HCT116 (cell line): ENCODE results near the gene FAM20B.

Experiments
- ATF3 ChIP-seq: IDR thresholded peaks from 2 replicates; pipeline ENCODE4 v1.6.1; 2012
- CBX3 ChIP-seq: IDR thresholded peaks from 2 replicates; pipeline ENCODE4 v1.6.1; 2012; ENCODE audit warnings: low read depth
- CTCF ChIP-seq, 3 experiments: fragments of 200-600 bp in 1 of 3; sonication (generic) in 1 of 3; IDR thresholded peaks in 2 of 3; conservative IDR thresholded peaks in 1 of 3; 2 replicates each; pipeline ENCODE4 v1.5.1; 2012 to 2017; ENCODE audit warnings: low read depth in 2 of 3, low read length in 2 of 3, antibody characterized with exemption in 1 of 3, borderline replicate concordance in 1 of 3, control low read depth in 1 of 3, mild to moderate bottlenecking in 1 of 3, mixed read lengths in 1 of 3, mixed run types in 1 of 3, moderate library complexity in 1 of 3; ENCODE audit not compliant: insufficient read depth in 1 of 3
- EGR1 ChIP-seq: IDR thresholded peaks from 2 replicates; pipeline ENCODE4 v1.6.1; 2012; ENCODE audit warnings: low read depth
- EZH2 ChIP-seq: fragments of 200-600 bp; sonication (generic); IDR thresholded peaks from 2 replicates; pipeline ENCODE4 v1.6.1; 2017; ENCODE audit warnings: antibody characterized with exemption, mixed run types
- EZH2phosphoT487 ChIP-seq: fragments of 200-600 bp; IDR thresholded peaks from 2 replicates; pipeline ENCODE4 v1.6.1; 2018; ENCODE audit warnings: antibody characterized with exemption, borderline replicate concordance
- JUND ChIP-seq: IDR thresholded peaks from 2 replicates; pipeline ENCODE4 v1.6.1; 2012
- POLR2A ChIP-seq: IDR thresholded peaks from 2 replicates; pipeline ENCODE4 v1.7.0; 2011; ENCODE audit warnings: borderline replicate concordance; ENCODE audit not compliant: insufficient read depth, insufficient read length; ENCODE audit errors: extremely low read depth
- POLR2AphosphoS5 ChIP-seq: IDR thresholded peaks from 2 replicates; pipeline ENCODE4 v1.6.1; 2011; ENCODE audit warnings: mild to moderate bottlenecking, low read depth, low read length, moderate library complexity
- RAD21 ChIP-seq: IDR thresholded peaks from 2 replicates; pipeline ENCODE4 v1.6.1; 2012; ENCODE audit warnings: low read depth, mild to moderate bottlenecking
- REST ChIP-seq: IDR thresholded peaks from 2 replicates; pipeline ENCODE4 v1.6.1; 2012; ENCODE audit warnings: low read depth
- ZNF274 ChIP-seq: fragments of 200-500 bp; sonication (Bioruptor generic); IDR thresholded peaks from 2 replicates; pipeline ENCODE4 v1.6.1; 2014; ENCODE audit warnings: mild to moderate bottlenecking, low read depth, low read length, inconsistent platforms
- TF ChIP-seq, protein P1 (sequence below): IDR thresholded peaks from 2 replicates; pipeline ENCODE4 v1.6.1; 2012

- TF ChIP-seq CTCF (IDR thresholded peaks at IDR 0.05 in 2 of 3, conservative IDR thresholded peaks at IDR 0.05 in 1 of 3; ENCODE audit: borderline replicate concordance in 1 of 3, insufficient read depth in 1 of 3, low read depth in 2 of 3, low read length in 2 of 3) = no peak
- TF ChIP-seq POLR2A = no peak
- no peak for TF ChIP-seq POLR2AphosphoS5
- TF ChIP-seq REST = no peak
- no peak for TF ChIP-seq EZH2
- no peak for TF ChIP-seq ATF3
- TF ChIP-seq RAD21 = no peak
- no peak for TF ChIP-seq EGR1
- TF ChIP-seq, protein P1, sequence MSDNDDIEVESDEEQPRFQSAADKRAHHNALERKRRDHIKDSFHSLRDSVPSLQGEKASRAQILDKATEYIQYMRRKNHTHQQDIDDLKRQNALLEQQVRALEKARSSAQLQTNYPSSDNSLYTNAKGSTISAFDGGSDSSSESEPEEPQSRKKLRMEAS = no peak
- TF ChIP-seq CBX3 = no peak
- TF ChIP-seq JUND = no peak
- TF ChIP-seq EZH2phosphoT487 = no peak
- no peak for TF ChIP-seq ZNF274
These were observed 39.5 kb upstream of the FAM20B start for GRCh38 chr1:178986204-178986603.
